HEK293T (cell line): ENCODE data around the gene COLGALT1.

Source experiments
- ARNT ChIP-seq: fragments of 450-650 bp; IDR thresholded peaks from 2 replicates; pipeline ENCODE4 v1.6.1; 2017; ENCODE audit warnings: mild to moderate bottlenecking
- BHLHE40 ChIP-seq: fragments of 450-650 bp; IDR thresholded peaks from 2 replicates; pipeline ENCODE4 v1.6.1; 2016; ENCODE audit warnings: mild to moderate bottlenecking, moderate library complexity, borderline replicate concordance
- FOXA1 ChIP-seq: fragments of 450-650 bp; IDR thresholded peaks from 2 replicates; pipeline ENCODE4 v1.6.1; 2016; ENCODE audit warnings: mild to moderate bottlenecking
- FOXM1 ChIP-seq: fragments of 450-650 bp; IDR thresholded peaks from 2 replicates; pipeline ENCODE4 v1.6.1; 2017; ENCODE audit warnings: mild to moderate bottlenecking, borderline replicate concordance
- HDGF ChIP-seq: fragments of 450-650 bp; IDR thresholded peaks from 2 replicates; pipeline ENCODE4 v1.6.1; 2017; ENCODE audit warnings: antibody characterized with exemption, borderline replicate concordance
- SP1 ChIP-seq: fragments of 450-650 bp; IDR thresholded peaks from 2 replicates; pipeline ENCODE4 v1.6.1; 2017
- SUZ12 ChIP-seq: fragments of 450-650 bp; IDR thresholded peaks from 2 replicates; pipeline ENCODE4 v1.6.1; 2016; ENCODE audit warnings: mild to moderate bottlenecking
- TARDBP ChIP-seq: fragments of 450-650 bp; IDR thresholded peaks from 2 replicates; pipeline ENCODE4 v1.6.1; 2016
- TF ChIP-seq, protein P1 (sequence below): fragments of 450-650 bp; IDR thresholded peaks from 2 replicates; pipeline ENCODE4 v1.6.1; 2016

DNA sequence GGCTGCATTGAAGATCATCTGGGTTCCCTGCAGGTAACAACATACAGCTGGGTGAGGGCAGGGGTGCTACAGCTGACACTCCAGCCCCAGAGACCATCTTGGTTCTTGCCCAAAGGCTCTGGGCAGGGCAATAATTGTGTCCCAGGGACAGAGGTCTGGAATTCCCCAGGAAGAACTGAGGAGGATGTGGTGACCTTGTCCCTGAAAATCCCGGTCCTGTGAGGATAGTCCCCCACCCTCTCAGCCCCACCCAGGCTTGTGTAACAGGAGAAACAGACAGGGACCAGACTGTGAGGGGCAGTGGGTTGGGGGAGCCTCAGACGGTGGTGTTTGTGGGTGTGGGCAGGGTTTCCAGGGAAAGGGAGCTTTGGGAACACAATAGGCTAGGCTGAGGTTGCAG is 63.5 kb downstream of the COLGALT1 start:
- no peak for TF ChIP-seq TARDBP
- TF ChIP-seq SP1: no peak
- TF ChIP-seq HDGF: no peak
- no peak for TF ChIP-seq ARNT
- TF ChIP-seq, protein P1, sequence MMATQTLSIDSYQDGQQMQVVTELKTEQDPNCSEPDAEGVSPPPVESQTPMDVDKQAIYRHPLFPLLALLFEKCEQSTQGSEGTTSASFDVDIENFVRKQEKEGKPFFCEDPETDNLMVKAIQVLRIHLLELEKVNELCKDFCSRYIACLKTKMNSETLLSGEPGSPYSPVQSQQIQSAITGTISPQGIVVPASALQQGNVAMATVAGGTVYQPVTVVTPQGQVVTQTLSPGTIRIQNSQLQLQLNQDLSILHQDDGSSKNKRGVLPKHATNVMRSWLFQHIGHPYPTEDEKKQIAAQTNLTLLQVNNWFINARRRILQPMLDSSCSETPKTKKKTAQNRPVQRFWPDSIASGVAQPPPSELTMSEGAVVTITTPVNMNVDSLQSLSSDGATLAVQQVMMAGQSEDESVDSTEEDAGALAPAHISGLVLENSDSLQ: no peak
- no peak for TF ChIP-seq BHLHE40
- TF ChIP-seq FOXM1: no peak
- TF ChIP-seq FOXA1: no peak
- TF ChIP-seq SUZ12: no peak
